ENCODE data around the gene ST14.
"Not testable (repeated sequence)": the region's sequence is repeated elsewhere in the genome, so short reads cannot be mapped to it uniquely, and the experiment has no call there.

The ST14 gene

GRCh38 chr11:130223291-130223971, 63.8 kb downstream of the ST14 start:
- no peak for TF ChIP-seq ZNF384 (IDR thresholded peaks at IDR 0.05)
- TF ChIP-seq ELF4 (IDR thresholded peaks at IDR 0.05): no peak
- no peak for TF ChIP-seq ARNT (IDR thresholded peaks at IDR 0.05)
- TF ChIP-seq BHLHE40 (IDR thresholded peaks at IDR 0.05; ENCODE audit: borderline replicate concordance): no peak
- TF ChIP-seq HDGF (IDR thresholded peaks at IDR 0.05; ENCODE audit: borderline replicate concordance): no peak
- no peak for TF ChIP-seq FOXK2 (IDR thresholded peaks at IDR 0.05)
- no peak for TF ChIP-seq L3MBTL2 (conservative IDR thresholded peaks at IDR 0.05)
- no peak for TF ChIP-seq NFRKB (IDR thresholded peaks at IDR 0.05)
- ChIA-PET POLR2A (no interaction called here), CTCF (no interaction called here)
- DNase-seq (ENCODE audit: extremely low spot score): no peak

GRCh38 chr11:130227373-130227772, 67.8 kb downstream of the ST14 start:
- CTCF ChIA-PET: no interaction called here
- no peak for DNase-seq (ENCODE audit: extremely low spot score)
- no peak for TF ChIP-seq TARDBP (IDR thresholded peaks at IDR 0.05)
- TF ChIP-seq SUZ12 (IDR thresholded peaks at IDR 0.05): no peak
- no peak for TF ChIP-seq ELF4 (IDR thresholded peaks at IDR 0.05)
- TF ChIP-seq ARNT (IDR thresholded peaks at IDR 0.05): no peak
- TF ChIP-seq LEF1 (IDR thresholded peaks at IDR 0.05; ENCODE audit: borderline replicate concordance): no peak
- TF ChIP-seq L3MBTL2 (conservative IDR thresholded peaks at IDR 0.05): no peak
- no peak for TF ChIP-seq BHLHE40 (IDR thresholded peaks at IDR 0.05; ENCODE audit: borderline replicate concordance)
- no peak for TF ChIP-seq CTBP1 (IDR thresholded peaks at IDR 0.05; ENCODE audit: borderline replicate concordance)
- no peak for TF ChIP-seq HDGF (IDR thresholded peaks at IDR 0.05; ENCODE audit: borderline replicate concordance)
- TF ChIP-seq SP1 (IDR thresholded peaks at IDR 0.05): no peak
- no peak for TF ChIP-seq ZNF384 (IDR thresholded peaks at IDR 0.05)
- TF ChIP-seq NFRKB (IDR thresholded peaks at IDR 0.05): no peak
- TF ChIP-seq FOXK2 (IDR thresholded peaks at IDR 0.05): no peak
- TF ChIP-seq, protein P1, sequence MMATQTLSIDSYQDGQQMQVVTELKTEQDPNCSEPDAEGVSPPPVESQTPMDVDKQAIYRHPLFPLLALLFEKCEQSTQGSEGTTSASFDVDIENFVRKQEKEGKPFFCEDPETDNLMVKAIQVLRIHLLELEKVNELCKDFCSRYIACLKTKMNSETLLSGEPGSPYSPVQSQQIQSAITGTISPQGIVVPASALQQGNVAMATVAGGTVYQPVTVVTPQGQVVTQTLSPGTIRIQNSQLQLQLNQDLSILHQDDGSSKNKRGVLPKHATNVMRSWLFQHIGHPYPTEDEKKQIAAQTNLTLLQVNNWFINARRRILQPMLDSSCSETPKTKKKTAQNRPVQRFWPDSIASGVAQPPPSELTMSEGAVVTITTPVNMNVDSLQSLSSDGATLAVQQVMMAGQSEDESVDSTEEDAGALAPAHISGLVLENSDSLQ (IDR thresholded peaks at IDR 0.05): no peak
- TF ChIP-seq FOXM1 (IDR thresholded peaks at IDR 0.05; ENCODE audit: borderline replicate concordance): no peak
- TF ChIP-seq FOXA1 (IDR thresholded peaks at IDR 0.05): no peak
- POLR2A ChIA-PET: no interaction called here

GRCh38 chr11:130233486-130233885, 73.9 kb downstream of the ST14 start:
- POLR2A ChIA-PET; DNase-seq (ENCODE audit: extremely low spot score); CTCF ChIA-PET: not testable (repeated sequence)

- POLR2A ChIA-PET; CTCF ChIA-PET; DNase-seq (ENCODE audit: extremely low spot score): not testable (repeated sequence)
Measured at GRCh38 chr11:130233888-130234287, 74.3 kb downstream of the ST14 start.

- ChIA-PET POLR2A (no interaction called here), CTCF (no interaction called here)
- TF ChIP-seq NFRKB (IDR thresholded peaks at IDR 0.05) (no peak), CTBP1 (IDR thresholded peaks at IDR 0.05; ENCODE audit: borderline replicate concordance) (no peak), LEF1 (IDR thresholded peaks at IDR 0.05; ENCODE audit: borderline replicate concordance) (no peak)
- TF ChIP-seq, protein P1 (IDR thresholded peaks at IDR 0.05): no peak
- no peak for DNase-seq (ENCODE audit: extremely low spot score)
Measured at GRCh38 chr11:130234315-130234714, 74.7 kb downstream of the ST14 start.

DNA sequence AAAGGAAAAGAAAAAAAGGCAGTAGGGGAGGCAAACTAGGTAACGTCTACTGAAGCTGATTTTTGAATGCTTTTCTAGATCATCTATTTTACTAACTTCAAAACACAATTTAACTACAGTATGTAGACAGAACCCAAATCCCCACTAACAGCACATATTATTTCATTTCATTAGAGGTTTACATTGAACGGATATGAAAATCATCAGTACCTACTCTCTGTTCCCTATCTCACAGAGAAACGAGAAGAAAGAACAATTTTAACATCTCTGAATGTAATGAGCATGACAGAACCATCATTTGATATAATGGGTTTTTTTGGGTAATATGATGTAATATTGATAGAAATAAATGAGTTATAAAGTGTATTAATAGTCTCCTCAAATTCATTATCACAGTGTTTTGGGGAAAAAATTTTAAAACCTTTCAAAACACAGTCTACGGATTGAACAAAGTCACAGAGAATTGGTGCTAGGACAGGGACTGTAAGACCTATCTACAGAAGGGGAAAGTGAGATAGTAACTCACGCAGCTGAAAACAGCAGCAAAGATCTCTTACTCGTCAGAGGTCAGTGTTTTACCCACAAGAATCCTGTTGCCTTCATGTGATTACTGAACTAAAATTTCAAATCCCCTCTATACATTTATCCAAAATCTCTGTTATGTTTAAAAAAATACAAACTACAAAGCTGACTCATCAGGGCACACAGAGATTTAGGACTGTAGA, 77.9 kb downstream of the ST14 start:
- ChIA-PET POLR2A (no interaction called here), CTCF (interaction anchor here (0.7 kb wide), 1 partner anchor 28 kb away, joined by 3 read pairs; no protein-coding TSS in a partner anchor)

More for the DNA sequence above, 77.9 kb downstream of the ST14 start:
- no peak for TF ChIP-seq NFRKB (IDR thresholded peaks at IDR 0.05)
- no peak for TF ChIP-seq ELF4 (IDR thresholded peaks at IDR 0.05)
- no peak for TF ChIP-seq ARNT (IDR thresholded peaks at IDR 0.05)
- TF ChIP-seq TARDBP (IDR thresholded peaks at IDR 0.05): no peak
- no peak for TF ChIP-seq LEF1 (IDR thresholded peaks at IDR 0.05; ENCODE audit: borderline replicate concordance)
- TF ChIP-seq FOXA1 (IDR thresholded peaks at IDR 0.05): no peak
- TF ChIP-seq HDGF (IDR thresholded peaks at IDR 0.05; ENCODE audit: borderline replicate concordance): no peak
- no peak for TF ChIP-seq SUZ12 (IDR thresholded peaks at IDR 0.05)
- no peak for TF ChIP-seq FOXM1 (IDR thresholded peaks at IDR 0.05; ENCODE audit: borderline replicate concordance)
- TF ChIP-seq L3MBTL2 (conservative IDR thresholded peaks at IDR 0.05): no peak
- TF ChIP-seq BHLHE40 (IDR thresholded peaks at IDR 0.05; ENCODE audit: borderline replicate concordance): no peak
- TF ChIP-seq CTBP1 (IDR thresholded peaks at IDR 0.05; ENCODE audit: borderline replicate concordance): no peak
- TF ChIP-seq, protein P1 (IDR thresholded peaks at IDR 0.05): no peak
- no peak for TF ChIP-seq FOXK2 (IDR thresholded peaks at IDR 0.05)
- no peak for TF ChIP-seq SP1 (IDR thresholded peaks at IDR 0.05)
- DNase-seq (ENCODE audit: extremely low spot score): no peak

Measured in HEK293T (cell line).